ENCODE measurements around the gene ZSCAN5B. TPM values are rescaled to one million over a fixed set of nuclear protein-coding genes. Genes with fewer than 3 reads are reported as not detected.
"Not testable (repeated sequence)": the region's sequence is repeated elsewhere in the genome, so short reads cannot be mapped to it uniquely, and the experiment has no call there.

The ZSCAN5B gene
- total RNA-seq, 4 donors from 2014 or later = not detected

- no peaks in the 10 kb centered on the region for H3K27me3 ChIP-seq
- H3K9me3 ChIP-seq = no peaks in the 10 kb centered on the region
- no peaks in the 10 kb centered on the region for H3K4me1 ChIP-seq
- 82 to 90% methylated on average over 12 of the region's 12 CpGs for WGBS, 2 donors
- H3K4me3 ChIP-seq (replicated peaks in 1 of 3) = no peak overlapping the region
- intact Hi-C loops (cut with DNase I) = no loop called here
- H3K27ac ChIP-seq = no peak overlapping the region
- H3K36me3 ChIP-seq = no peaks in the 10 kb centered on the region
- no peak for TF ChIP-seq POLR2A (IDR thresholded peaks at IDR 0.05)
- no peak for TF ChIP-seq CTCF (IDR thresholded peaks at IDR 0.05)
- no peak for DNase-seq
Measured at GRCh38 chr19:56209091-56209490, 11.5 kb upstream of the ZSCAN5B start.

- H3K4me3 ChIP-seq (replicated peaks in 1 of 3); H3K36me3 ChIP-seq; intact Hi-C loops (cut with DNase I); H3K27ac ChIP-seq; H3K4me1 ChIP-seq; H3K27me3 ChIP-seq; H3K9me3 ChIP-seq; DNase-seq: not testable (repeated sequence)
- WGBS, 2 donors = 61 to 72% methylated on average over 4 to 5 of the region's 5 CpGs
Measured at GRCh38 chr19:56207581-56207980, 10.0 kb upstream of the ZSCAN5B start.

- no peak for DNase-seq
- H3K27me3 ChIP-seq = no peaks in the 10 kb centered on the region
- WGBS, 2 donors = 59 to 63% methylated on average over 3 of the region's 3 CpGs
- H3K27ac ChIP-seq = no peak within 1 kb of the TSS
- intact Hi-C loops (cut with DNase I) = no loop called here
- no peak for TF ChIP-seq CTCF (IDR thresholded peaks at IDR 0.05)
- TF ChIP-seq POLR2A (IDR thresholded peaks at IDR 0.05) = no peak
- H3K36me3 ChIP-seq = no peaks in the 10 kb centered on the region
- no peaks in the 10 kb centered on the region for H3K9me3 ChIP-seq
- no peaks in the 10 kb centered on the region for H3K4me1 ChIP-seq
- H3K4me3 ChIP-seq (replicated peaks in 1 of 3) = no peak within 1 kb of the TSS
Measured at GRCh38 chr19:56201973-56202372, 4.4 kb upstream of the ZSCAN5B start, which contains the start of gene ZSCAN5C. Gene ZSCAN5C (plus strand): TSS chr19:56202273. CDS start chr19:56205914, 3,641 bp downstream.

GRCh38 chr19:56199687-56200086, 2.1 kb upstream of the ZSCAN5B start:
- Histone ChIP-seq H3K4me3 (replicated peaks in 1 of 3) (no peak overlapping the region), H3K27ac (no peak overlapping the region), H3K9me3 (no peaks in the 10 kb centered on the region), H3K27me3 (no peaks in the 10 kb centered on the region), H3K4me1 (no peaks in the 10 kb centered on the region), H3K36me3 (no peaks in the 10 kb centered on the region)
- TF ChIP-seq CTCF (IDR thresholded peaks at IDR 0.05) = no peak
- DNase-seq = no peak
- intact Hi-C loops (cut with DNase I) = no loop called here
- 69 to 70% methylated on average over 7 of the region's 7 CpGs for WGBS, 2 donors

- WGBS, 2 donors = 81% methylated on average over 12 of the region's 12 CpGs
- DNase-seq = no peak
- Histone ChIP-seq H3K4me1 (no peaks in the 10 kb centered on the region), H3K27ac (no peak overlapping the region), H3K27me3 (no peaks in the 10 kb centered on the region), H3K9me3 (no peaks in the 10 kb centered on the region), H3K4me3 (replicated peaks in 1 of 3) (no peak overlapping the region), H3K36me3 (no peaks in the 10 kb centered on the region)
- no peak for TF ChIP-seq POLR2A (IDR thresholded peaks at IDR 0.05)
- no peak for TF ChIP-seq CTCF (IDR thresholded peaks at IDR 0.05)
- intact Hi-C loops (cut with DNase I) = no loop called here
Measured at GRCh38 chr19:56193981-56194640, 3.5 kb downstream of the ZSCAN5B start.

Data from thyroid gland (tissue), 4 donors.